ENCODE data around the gene AKTIP.

DNA sequence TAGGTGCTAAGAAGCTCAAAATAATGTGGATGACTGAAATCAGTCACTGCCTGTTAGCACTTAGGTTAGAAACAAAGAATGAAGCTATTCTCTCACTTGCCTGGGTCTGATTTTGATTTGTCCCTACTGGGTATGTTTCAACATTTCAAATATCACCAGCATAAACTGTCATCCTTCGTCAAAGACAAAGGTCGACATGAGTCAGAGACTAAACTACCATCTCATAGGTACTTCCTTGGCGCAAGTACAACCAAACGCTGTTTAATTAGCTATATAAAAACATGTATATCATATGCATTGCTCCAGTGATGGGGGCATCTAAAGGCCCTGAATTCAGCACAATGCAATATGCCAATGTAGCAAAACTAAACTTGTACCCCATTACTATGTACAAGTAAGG lies 4.0 kb downstream of the AKTIP start:
- TF ChIP-seq, protein P1, sequence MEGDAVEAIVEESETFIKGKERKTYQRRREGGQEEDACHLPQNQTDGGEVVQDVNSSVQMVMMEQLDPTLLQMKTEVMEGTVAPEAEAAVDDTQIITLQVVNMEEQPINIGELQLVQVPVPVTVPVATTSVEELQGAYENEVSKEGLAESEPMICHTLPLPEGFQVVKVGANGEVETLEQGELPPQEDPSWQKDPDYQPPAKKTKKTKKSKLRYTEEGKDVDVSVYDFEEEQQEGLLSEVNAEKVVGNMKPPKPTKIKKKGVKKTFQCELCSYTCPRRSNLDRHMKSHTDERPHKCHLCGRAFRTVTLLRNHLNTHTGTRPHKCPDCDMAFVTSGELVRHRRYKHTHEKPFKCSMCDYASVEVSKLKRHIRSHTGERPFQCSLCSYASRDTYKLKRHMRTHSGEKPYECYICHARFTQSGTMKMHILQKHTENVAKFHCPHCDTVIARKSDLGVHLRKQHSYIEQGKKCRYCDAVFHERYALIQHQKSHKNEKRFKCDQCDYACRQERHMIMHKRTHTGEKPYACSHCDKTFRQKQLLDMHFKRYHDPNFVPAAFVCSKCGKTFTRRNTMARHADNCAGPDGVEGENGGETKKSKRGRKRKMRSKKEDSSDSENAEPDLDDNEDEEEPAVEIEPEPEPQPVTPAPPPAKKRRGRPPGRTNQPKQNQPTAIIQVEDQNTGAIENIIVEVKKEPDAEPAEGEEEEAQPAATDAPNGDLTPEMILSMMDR (IDR thresholded peaks at IDR 0.05) = no peak
- no peak for TF ChIP-seq POLR2AphosphoS5 (IDR thresholded peaks at IDR 0.05; ENCODE audit: low read depth, low read length)
- TF ChIP-seq, protein P2, sequence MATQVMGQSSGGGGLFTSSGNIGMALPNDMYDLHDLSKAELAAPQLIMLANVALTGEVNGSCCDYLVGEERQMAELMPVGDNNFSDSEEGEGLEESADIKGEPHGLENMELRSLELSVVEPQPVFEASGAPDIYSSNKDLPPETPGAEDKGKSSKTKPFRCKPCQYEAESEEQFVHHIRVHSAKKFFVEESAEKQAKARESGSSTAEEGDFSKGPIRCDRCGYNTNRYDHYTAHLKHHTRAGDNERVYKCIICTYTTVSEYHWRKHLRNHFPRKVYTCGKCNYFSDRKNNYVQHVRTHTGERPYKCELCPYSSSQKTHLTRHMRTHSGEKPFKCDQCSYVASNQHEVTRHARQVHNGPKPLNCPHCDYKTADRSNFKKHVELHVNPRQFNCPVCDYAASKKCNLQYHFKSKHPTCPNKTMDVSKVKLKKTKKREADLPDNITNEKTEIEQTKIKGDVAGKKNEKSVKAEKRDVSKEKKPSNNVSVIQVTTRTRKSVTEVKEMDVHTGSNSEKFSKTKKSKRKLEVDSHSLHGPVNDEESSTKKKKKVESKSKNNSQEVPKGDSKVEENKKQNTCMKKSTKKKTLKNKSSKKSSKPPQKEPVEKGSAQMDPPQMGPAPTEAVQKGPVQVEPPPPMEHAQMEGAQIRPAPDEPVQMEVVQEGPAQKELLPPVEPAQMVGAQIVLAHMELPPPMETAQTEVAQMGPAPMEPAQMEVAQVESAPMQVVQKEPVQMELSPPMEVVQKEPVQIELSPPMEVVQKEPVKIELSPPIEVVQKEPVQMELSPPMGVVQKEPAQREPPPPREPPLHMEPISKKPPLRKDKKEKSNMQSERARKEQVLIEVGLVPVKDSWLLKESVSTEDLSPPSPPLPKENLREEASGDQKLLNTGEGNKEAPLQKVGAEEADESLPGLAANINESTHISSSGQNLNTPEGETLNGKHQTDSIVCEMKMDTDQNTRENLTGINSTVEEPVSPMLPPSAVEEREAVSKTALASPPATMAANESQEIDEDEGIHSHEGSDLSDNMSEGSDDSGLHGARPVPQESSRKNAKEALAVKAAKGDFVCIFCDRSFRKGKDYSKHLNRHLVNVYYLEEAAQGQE (IDR thresholded peaks at IDR 0.05; ENCODE audit: insufficient read depth in 1 of 2, low read depth in 2 of 2, low read length in 1 of 2) = no peak
- no peak for TF ChIP-seq SIN3A (IDR thresholded peaks at IDR 0.05; ENCODE audit: borderline replicate concordance, insufficient read depth, low read depth, low read length)
- no peak for TF ChIP-seq TCF7L2 (IDR thresholded peaks at IDR 0.05; ENCODE audit: low read depth, low read length)

Measured in Panc1 (cell line).